GM10266 (cell line): ENCODE data around the gene TRMO.

Experiments used
- DNase-seq: peaks from one replicate; pipeline ENCODE4 v3.0.0; 2012; ENCODE audit errors: extremely low spot score
- TF ChIP-seq, protein P1 (sequence below): IDR thresholded peaks from 2 replicates; pipeline ENCODE4 v1.5.1; 2012; ENCODE audit warnings: mild to moderate bottlenecking, low read depth; ENCODE audit not compliant: control insufficient read depth, insufficient read depth; ENCODE audit errors: missing control alignments

The TRMO gene

GRCh38 chr9:97924386-97924785 lies 2.1 kb upstream of the TRMO start:
- TF ChIP-seq, protein P1, sequence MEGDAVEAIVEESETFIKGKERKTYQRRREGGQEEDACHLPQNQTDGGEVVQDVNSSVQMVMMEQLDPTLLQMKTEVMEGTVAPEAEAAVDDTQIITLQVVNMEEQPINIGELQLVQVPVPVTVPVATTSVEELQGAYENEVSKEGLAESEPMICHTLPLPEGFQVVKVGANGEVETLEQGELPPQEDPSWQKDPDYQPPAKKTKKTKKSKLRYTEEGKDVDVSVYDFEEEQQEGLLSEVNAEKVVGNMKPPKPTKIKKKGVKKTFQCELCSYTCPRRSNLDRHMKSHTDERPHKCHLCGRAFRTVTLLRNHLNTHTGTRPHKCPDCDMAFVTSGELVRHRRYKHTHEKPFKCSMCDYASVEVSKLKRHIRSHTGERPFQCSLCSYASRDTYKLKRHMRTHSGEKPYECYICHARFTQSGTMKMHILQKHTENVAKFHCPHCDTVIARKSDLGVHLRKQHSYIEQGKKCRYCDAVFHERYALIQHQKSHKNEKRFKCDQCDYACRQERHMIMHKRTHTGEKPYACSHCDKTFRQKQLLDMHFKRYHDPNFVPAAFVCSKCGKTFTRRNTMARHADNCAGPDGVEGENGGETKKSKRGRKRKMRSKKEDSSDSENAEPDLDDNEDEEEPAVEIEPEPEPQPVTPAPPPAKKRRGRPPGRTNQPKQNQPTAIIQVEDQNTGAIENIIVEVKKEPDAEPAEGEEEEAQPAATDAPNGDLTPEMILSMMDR = no peak
- no peak for DNase-seq

- TF ChIP-seq, protein P1 = peak; percentile 63
- peak; percentile 36 for DNase-seq
These were observed 1.3 kb upstream of the TRMO start for GRCh38 chr9:97923529-97924108.

GRCh38 chr9:97919217-97919813 lies 3.0 kb downstream of the TRMO start:
- TF ChIP-seq, protein P1 = no peak

GRCh38 chr9:97918611-97919010 lies 3.7 kb downstream of the TRMO start:
- TF ChIP-seq, protein P1 = no peak
- DNase-seq = no peak

More at GRCh38 chr9:97919217-97919813, 3.0 kb downstream of the TRMO start:
- no peak for DNase-seq

GRCh38 chr9:97911970-97912369 lies 10.3 kb downstream of the TRMO start:
- DNase-seq = no peak
- TF ChIP-seq, protein P1 = no peak

DNA sequence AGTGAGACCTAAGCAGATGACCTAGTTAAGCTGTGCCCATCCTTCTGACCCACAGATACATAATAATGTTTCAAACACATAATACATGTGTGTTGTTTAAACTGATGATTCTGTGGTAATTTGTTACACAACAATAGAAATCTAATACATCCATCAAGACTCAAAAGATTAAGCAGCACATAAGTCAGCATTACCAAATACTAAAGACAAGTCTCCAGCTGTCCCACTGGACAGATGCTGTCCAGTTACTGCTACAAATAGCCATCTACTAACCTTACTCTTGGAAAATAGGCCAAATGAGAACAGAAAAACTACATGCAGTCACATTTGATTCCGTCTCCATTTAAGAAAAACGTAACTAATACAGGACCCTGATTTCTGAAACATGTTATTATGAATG lies 10.8 kb downstream of the TRMO start:
- DNase-seq = no peak
- TF ChIP-seq, protein P1 = no peak

DNA sequence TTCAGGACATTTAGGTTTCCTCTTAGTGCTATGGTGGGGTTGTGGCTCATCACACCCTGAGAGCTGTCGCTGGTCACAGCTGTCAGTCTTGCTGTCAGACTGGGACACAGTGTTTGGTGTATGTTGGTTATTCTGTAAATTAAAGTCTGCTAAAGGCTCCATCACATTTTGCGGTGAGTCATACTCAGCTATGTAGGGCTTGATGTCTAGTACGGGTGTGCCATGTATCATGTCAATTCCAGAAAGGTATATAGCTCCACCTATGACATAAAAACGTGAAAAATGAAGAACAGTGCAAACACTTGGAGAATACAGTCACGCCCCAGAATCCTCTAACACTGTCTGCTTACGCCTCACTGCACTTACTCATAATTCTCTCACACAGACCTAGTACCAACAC lies 11.9 kb downstream of the TRMO start:
- TF ChIP-seq, protein P1 = no peak
- no peak for DNase-seq
